Upper lobe of left lung (tissue), 4 donors: Measurements from ENCODE around the gene DIS3.

Source experiments
- POLR2A ChIP-seq, 4 donors: fragments of 450-650 bp; IDR thresholded peaks; one replicate each; pipeline ENCODE4 v1.5.1; 2016 to 2017; ENCODE audit warnings: antibody characterized with exemption in 4 of 4, mild to moderate bottlenecking in 2 of 4
- TF ChIP-seq, protein P1 (sequence below), 6 experiments: fragments of 450-650 bp in 4 of 6; fragments of 200-600 bp in 2 of 6; sonication (generic) in 2 of 6; IDR thresholded peaks; one replicate each; pipeline ENCODE4 v1.5.1; 2016 to 2019; ENCODE audit warnings: antibody characterized with exemption in 6 of 6

DNA sequence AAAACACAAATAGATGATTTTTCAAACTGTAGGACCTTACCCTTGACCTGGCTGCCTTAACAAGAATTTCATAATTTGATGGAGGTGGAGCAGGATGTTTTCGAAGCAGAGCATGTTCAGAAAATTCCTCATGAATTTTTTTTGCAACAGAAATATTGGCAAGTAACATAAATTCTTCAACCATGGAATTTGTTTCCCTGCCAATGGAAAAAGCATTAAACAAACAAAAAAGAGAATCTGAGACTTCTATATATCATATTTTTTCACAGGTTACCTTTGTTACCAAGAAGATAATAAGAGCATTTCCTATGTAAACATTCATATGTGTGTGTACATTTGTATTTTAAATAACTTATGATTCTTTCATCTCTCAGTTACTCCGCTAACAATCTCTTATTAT lies 18.3 kb downstream of the DIS3 start:
- no peak for TF ChIP-seq POLR2A (IDR thresholded peaks at IDR 0.05)
- TF ChIP-seq, protein P1, sequence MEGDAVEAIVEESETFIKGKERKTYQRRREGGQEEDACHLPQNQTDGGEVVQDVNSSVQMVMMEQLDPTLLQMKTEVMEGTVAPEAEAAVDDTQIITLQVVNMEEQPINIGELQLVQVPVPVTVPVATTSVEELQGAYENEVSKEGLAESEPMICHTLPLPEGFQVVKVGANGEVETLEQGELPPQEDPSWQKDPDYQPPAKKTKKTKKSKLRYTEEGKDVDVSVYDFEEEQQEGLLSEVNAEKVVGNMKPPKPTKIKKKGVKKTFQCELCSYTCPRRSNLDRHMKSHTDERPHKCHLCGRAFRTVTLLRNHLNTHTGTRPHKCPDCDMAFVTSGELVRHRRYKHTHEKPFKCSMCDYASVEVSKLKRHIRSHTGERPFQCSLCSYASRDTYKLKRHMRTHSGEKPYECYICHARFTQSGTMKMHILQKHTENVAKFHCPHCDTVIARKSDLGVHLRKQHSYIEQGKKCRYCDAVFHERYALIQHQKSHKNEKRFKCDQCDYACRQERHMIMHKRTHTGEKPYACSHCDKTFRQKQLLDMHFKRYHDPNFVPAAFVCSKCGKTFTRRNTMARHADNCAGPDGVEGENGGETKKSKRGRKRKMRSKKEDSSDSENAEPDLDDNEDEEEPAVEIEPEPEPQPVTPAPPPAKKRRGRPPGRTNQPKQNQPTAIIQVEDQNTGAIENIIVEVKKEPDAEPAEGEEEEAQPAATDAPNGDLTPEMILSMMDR (IDR thresholded peaks at IDR 0.05) = no peak
